ENCODE data around the gene HYPK. TPM values are rescaled to one million over a fixed set of nuclear protein-coding genes. Genes with fewer than 3 reads are reported as not detected.
"Not testable (repeated sequence)": the region's sequence is repeated elsewhere in the genome, so short reads cannot be mapped to it uniquely, and the experiment has no call there.

HYPK gene
- polyA plus RNA-seq, 4 donors = 8.0 to 17.1 (median 12.9) TPM

DNA sequence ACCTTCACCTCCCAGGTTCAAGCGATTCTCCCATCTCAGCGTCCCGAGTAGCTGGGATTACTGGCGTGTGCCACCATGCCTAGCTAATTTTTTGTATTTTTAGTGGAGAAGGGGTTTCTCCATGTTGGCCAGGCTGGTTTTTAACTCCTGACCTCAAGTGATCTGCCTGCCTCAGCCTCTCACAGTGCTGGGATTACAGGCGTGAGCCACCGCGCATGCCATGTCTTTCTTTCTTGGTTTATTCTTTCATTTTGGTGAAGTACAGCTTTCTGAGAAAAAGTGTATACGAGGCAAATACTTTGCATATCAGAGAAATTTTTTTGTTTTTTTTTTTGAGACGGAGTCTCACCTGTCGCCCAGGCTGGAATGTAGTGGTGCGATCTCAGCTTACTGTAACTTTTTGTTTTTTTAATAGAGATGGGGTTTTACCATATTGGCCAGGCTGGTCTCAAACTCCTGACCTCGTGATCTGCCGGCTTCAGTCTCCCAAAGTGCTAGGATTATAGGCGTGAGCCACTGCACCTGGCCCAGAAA, 31.2 kb downstream of the HYPK start:
- DNase-seq (ENCODE audit: low read depth in 4 of 4, low spot score in 3 of 4) = not testable (repeated sequence)

DNA sequence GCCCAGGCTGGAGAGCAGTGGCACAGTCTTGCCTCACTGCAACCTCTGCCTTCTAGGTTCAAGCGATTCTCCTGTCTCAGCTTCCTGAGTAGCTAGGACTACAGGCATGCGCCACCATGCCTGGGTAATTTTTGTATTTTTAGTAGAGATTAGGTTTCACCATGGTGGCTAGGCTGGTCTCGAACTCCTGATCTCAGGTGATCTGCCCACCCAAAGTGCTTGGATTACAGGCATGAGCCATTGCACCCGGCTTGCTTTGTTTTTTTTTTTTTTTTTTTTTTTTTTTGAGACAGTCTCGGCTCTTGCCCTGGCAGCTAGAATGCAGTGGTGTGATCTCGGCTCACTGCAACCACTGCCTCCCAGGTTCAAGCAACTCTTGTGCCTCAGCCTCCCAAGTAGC, 32.1 kb downstream of the HYPK start:
- not testable (repeated sequence) for DNase-seq (ENCODE audit: low read depth in 4 of 4, low spot score in 3 of 4)

DNA sequence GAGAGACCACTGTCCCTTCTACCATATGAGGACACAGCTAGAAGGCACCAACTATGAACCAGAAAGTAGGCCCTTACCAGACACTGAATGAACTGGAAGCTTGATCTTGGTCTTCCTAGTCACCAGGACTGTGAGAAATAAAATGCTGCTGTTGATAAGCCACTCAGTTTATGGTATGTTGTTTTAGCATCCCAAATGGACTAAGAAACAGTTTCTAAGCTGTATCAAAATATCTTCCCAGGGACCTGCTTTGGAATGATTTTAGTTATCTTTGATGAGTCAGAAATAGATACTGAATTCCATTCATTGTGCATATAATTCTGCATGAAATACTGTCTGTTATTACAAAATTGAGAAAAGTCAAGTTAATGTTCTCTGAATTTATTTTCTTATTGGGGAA, 45.0 kb downstream of the HYPK start:
- no peak for DNase-seq (ENCODE audit: low read depth in 4 of 4, low spot score in 3 of 4)

DNA sequence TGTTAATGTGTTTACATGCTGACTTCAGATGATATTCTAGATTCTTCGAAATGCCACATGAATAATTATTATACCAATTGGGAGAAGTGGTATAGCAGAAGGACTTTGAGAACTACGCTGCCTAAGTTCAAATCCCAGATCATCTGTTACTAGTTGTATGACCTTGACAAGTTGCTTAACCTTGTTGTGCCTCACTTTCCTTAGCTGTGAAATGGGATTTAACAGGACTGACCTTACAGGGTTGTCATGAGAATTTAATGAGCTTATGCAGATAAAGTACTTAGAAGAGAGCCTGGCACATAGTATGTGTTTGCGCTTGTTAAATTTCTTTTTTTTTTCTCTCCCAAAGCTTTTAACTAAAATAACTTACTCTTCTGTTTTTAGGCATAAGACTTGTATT, 50.9 kb downstream of the HYPK start:
- no peak for DNase-seq (ENCODE audit: low read depth in 4 of 4, low spot score in 3 of 4)

DNA sequence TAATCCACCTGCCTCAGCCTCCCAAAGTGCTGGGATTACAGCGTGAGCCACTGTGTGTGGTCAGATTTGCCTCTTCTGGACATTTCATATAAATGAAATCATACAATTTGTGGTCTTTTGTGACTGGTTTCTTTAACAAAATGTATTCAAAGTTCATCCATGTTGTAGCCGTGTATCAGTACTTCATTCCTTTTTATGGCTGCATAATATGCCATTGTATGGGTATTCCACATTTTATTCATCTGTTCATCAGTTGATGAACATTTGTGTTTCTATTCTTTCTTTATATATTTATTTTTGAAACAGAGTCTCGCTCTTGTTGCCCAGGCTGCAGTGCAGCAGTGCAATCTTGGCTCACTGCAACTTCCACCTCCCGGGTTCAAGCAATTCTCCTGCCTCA, 52.2 kb downstream of the HYPK start:
- no peak for DNase-seq (ENCODE audit: low read depth in 4 of 4, low spot score in 3 of 4)

Other genes starting within 250 kb of the HYPK start
- 10 to 100 TPM; 11.4 to 33.2 (median 22.4) TPM for gene PPIP5K1, start 210.4 kb upstream of the HYPK start, polyA plus RNA-seq (ENCODE audit: insufficient read length in 4 of 4)
- gene CKMT1B, start 206.6 kb upstream of the HYPK start, polyA plus RNA-seq (ENCODE audit: insufficient read length in 4 of 4) = 1 to 10 TPM in 3 of 4 donors, under 1 TPM in 1; 0.66 to 3.7 (median 2.3) TPM
- 1 to 10 TPM in 2 of 4 donors, under 1 TPM in 2; 0.64 to 2.1 (median 1.2) TPM for gene STRC, start 181.8 kb upstream of the HYPK start, polyA plus RNA-seq (ENCODE audit: insufficient read length in 4 of 4)
- 1 to 10 TPM; 2.3 to 10.0 (median 3.9) TPM for gene CATSPER2, start 151.8 kb upstream of the HYPK start, polyA plus RNA-seq (ENCODE audit: insufficient read length in 4 of 4)
- 1 to 10 TPM in 3 of 4 donors, under 1 TPM in 1; 0.40 to 2.6 (median 1.7) TPM for gene CKMT1A, start 106.7 kb upstream of the HYPK start, polyA plus RNA-seq (ENCODE audit: insufficient read length in 4 of 4)
- gene PDIA3, start 54.2 kb upstream of the HYPK start, polyA plus RNA-seq (ENCODE audit: insufficient read length in 4 of 4) = 100 to 1,000 TPM; 487 to 703 (median 583) TPM
- 1 to 10 TPM; 1.8 to 3.8 (median 2.9) TPM for gene ELL3, start 23.6 kb upstream of the HYPK start, polyA plus RNA-seq (ENCODE audit: insufficient read length in 4 of 4)
- gene SERF2, start 8.3 kb upstream of the HYPK start, polyA plus RNA-seq (ENCODE audit: insufficient read length in 4 of 4) = 100 to 1,000 TPM; 568 to 773 (median 657) TPM
- gene SERINC4, start 379 bp upstream of the HYPK start, polyA plus RNA-seq (ENCODE audit: insufficient read length in 4 of 4) = under 1 TPM in 1 of 4 donors, not detected in 3; 0.81 TPM
- gene MFAP1, start 24.1 kb downstream of the HYPK start, polyA plus RNA-seq (ENCODE audit: insufficient read length in 4 of 4) = 10 to 100 TPM; 46.8 to 74.9 (median 64.8) TPM
- gene WDR76, start 26.4 kb downstream of the HYPK start, polyA plus RNA-seq (ENCODE audit: insufficient read length in 4 of 4) = 10 to 100 TPM; 13.6 to 17.0 (median 15.1) TPM

All from left renal pelvis (tissue), 4 donors.